ENCODE results near the gene PSMD12.
"Not testable (repeated sequence)": the region's sequence is repeated elsewhere in the genome, so short reads cannot be mapped to it uniquely, and the experiment has no call there.

The PSMD12 gene

DNA sequence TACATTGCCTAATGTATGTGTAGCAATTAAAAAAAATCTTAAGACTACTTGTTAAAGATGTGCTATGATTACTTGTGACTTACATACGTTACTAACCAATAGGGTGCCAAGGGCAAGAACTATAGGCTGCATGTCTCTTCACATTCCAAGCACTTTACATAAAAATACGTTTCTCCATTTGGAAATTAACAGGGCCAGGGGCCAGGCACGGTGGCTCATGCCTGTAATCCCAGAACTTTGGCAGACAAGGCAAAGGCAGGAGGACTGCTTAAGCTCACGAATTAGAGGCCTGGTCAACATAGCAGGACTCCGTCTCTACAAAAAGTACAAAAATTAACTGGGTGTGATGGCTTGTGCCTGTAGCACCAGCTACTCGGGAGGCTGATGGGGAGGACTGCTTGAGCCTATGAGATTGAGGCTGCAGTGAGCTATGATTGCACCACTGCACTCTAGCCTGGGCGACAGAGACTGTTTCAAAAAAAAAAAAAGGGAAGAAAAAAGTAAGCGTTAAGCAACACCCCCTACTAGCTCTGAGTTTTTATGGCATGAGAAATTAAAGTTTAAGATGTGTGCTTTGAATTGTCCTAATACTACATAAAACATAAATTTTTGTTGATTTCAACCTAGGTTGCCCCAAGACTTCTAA, 12.3 kb downstream of the PSMD12 start:
- H3K4me1 ChIP-seq (ENCODE audit: control insufficient read depth, insufficient read depth, low read length, poor library complexity, severe bottlenecking), result no peaks in the 10 kb centered on the region
- WGBS, 2 experiments (ENCODE audit: insufficient coverage in 2 of 2), result 84 to 88% methylated on average over 4 to 5 of the region's 8 CpGs

DNA sequence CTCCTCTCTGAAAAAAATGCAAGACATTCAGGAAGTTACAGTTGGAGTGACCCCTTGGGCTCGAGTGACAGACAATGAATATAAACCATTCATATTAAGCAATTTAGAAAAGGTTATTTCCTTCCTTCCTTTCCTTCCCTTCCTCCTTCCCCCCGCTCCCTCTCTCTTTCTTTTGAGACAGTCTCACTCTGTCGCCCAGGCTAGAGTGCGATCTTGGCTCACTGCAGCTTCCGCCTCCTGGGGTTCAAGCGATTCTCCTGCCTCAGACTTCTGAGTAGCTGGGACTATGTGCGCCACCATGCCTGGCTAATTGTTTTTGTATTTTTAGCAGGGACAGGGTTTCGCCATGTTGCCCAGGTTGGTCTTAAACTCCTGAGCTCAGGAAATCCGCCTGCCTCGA, 13.2 kb downstream of the PSMD12 start:
- 91 to 93% methylated on average over 8 of the region's 10 CpGs for WGBS, 2 experiments (ENCODE audit: insufficient coverage in 2 of 2)
- H3K9me3 ChIP-seq (ENCODE audit: control insufficient read depth, low read length), result no peaks in the 10 kb centered on the region
- no peak overlapping the region for H3K27ac ChIP-seq (ENCODE audit: low read depth, low read length, severe bottlenecking)
- H3K4me1 ChIP-seq (ENCODE audit: control insufficient read depth, insufficient read depth, low read length, poor library complexity, severe bottlenecking), result no peaks in the 10 kb centered on the region
- no peak overlapping the region for H3K4me3 ChIP-seq (ENCODE audit: extremely low read depth, insufficient read depth, low read length, poor library complexity, severe bottlenecking)
- H3K36me3 ChIP-seq (ENCODE audit: control insufficient read depth, insufficient read depth, low read length), result peaks cover 89% of the 10 kb centered on the region

More for the DNA sequence above, 12.3 kb downstream of the PSMD12 start:
- H3K4me3 ChIP-seq (ENCODE audit: extremely low read depth, insufficient read depth, low read length, poor library complexity, severe bottlenecking), result no peak overlapping the region
- H3K36me3 ChIP-seq (ENCODE audit: control insufficient read depth, insufficient read depth, low read length), result peaks cover 87% of the 10 kb centered on the region
- H3K9me3 ChIP-seq (ENCODE audit: control insufficient read depth, low read length), result no peaks in the 10 kb centered on the region
- H3K27ac ChIP-seq (ENCODE audit: low read depth, low read length, severe bottlenecking), result no peak overlapping the region

DNA sequence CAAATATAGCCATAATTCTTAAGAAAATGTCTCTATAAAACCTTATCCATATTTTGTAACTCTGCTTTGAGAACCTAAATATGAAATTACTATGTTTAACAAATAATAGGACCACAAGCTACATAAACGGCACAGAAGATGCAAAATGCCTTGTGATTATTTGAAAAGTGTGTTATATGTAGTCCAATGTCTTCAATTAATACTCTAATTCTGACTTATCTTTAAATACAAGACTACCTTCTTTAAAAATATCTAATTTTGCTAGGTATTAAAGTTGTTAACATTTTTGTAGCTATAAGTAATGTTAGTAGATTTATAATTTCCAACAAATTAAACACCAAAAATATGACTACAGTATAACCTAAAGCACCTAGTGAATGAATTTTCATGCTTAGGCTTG, 17.0 kb downstream of the PSMD12 start:
- no CpG with 5 or more reads among the region's 1 CpG for WGBS, 2 experiments (ENCODE audit: insufficient coverage in 2 of 2)
- Histone ChIP-seq H3K4me3 (ENCODE audit: extremely low read depth, insufficient read depth, low read length, poor library complexity, severe bottlenecking) (no peak overlapping the region), H3K27ac (ENCODE audit: low read depth, low read length, severe bottlenecking) (no peak overlapping the region), H3K36me3 (ENCODE audit: control insufficient read depth, insufficient read depth, low read length) (peaks cover 89% of the 10 kb centered on the region), H3K4me1 (ENCODE audit: control insufficient read depth, insufficient read depth, low read length, poor library complexity, severe bottlenecking) (no peaks in the 10 kb centered on the region), H3K9me3 (ENCODE audit: control insufficient read depth, low read length) (no peaks in the 10 kb centered on the region)

DNA sequence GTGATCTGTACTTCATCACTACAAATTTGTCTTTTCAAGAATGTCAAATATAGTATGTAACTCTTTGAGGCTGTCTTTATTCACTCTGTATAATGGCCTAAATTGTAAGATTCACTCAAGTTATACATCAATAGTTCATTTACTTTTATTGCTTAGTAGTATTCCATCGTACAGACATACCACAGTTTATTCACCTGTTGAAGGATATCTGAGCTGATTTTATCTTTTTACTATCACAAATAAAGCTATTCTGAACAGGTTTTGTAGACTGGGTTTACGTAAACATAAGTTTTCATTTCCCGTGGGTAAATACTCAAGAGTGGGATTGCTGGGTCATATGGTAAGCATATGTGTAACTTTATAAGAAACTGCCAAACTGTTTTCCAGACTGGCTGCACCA, 18.6 kb downstream of the PSMD12 start:
- Histone ChIP-seq H3K4me1 (ENCODE audit: control insufficient read depth, insufficient read depth, low read length, poor library complexity, severe bottlenecking) (no peaks in the 10 kb centered on the region), H3K9me3 (ENCODE audit: control insufficient read depth, low read length) (no peaks in the 10 kb centered on the region), H3K36me3 (ENCODE audit: control insufficient read depth, insufficient read depth, low read length) (peaks cover 88% of the 10 kb centered on the region), H3K4me3 (ENCODE audit: extremely low read depth, insufficient read depth, low read length, poor library complexity, severe bottlenecking) (no peak overlapping the region), H3K27ac (ENCODE audit: low read depth, low read length, severe bottlenecking) (no peak overlapping the region)
- no CpG with 5 or more reads among the region's 3 CpGs for WGBS, 2 experiments (ENCODE audit: insufficient coverage in 2 of 2)

DNA sequence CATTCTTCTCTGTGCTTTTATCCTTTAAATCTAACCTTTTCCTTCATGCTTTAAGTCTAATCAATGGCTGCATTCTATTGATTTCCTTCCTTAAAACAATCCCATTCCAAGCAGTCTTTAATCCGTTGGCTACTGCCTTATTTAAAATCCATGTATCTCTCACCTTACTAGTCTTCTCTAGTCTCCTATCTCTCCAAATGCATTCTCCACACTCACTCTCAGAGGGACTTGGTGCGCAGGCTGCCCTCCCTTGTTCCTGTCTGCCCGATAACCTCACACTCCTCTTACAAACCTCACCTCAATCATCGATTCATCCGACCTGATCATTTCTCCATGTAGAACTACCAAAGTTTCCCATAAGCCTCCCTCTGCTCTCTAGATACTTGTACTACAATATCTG, 23.1 kb downstream of the PSMD12 start:
- no peaks in the 10 kb centered on the region for H3K4me1 ChIP-seq (ENCODE audit: control insufficient read depth, insufficient read depth, low read length, poor library complexity, severe bottlenecking)
- H3K27ac ChIP-seq (ENCODE audit: low read depth, low read length, severe bottlenecking), result no peak overlapping the region
- no peak overlapping the region for H3K4me3 ChIP-seq (ENCODE audit: extremely low read depth, insufficient read depth, low read length, poor library complexity, severe bottlenecking)
- peaks cover 88% of the 10 kb centered on the region for H3K36me3 ChIP-seq (ENCODE audit: control insufficient read depth, insufficient read depth, low read length)
- no peaks in the 10 kb centered on the region for H3K9me3 ChIP-seq (ENCODE audit: control insufficient read depth, low read length)
- 93 to 99% methylated on average over 5 of the region's 5 CpGs for WGBS, 2 experiments (ENCODE audit: insufficient coverage in 2 of 2)

DNA sequence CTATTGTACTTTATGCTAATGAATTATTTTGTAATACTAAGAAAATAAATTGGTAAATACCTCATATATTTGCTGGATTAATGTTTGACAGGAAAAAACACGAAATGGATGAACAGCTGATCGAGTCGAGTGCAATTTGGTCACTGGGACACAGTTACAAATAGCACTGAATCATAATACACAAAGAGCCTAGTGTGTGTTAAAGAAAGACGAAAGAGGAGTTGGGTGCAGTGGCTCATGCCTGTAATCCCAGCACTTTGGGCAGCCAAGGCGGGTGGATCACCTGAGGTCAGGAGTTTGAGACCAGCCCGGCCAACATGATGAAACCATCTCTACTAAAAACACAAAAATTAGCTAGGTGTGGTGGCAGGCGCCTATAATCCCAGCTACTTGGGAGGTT, 28.0 kb downstream of the PSMD12 start:
- not testable (repeated sequence) for H3K4me1 ChIP-seq (ENCODE audit: control insufficient read depth, insufficient read depth, low read length, poor library complexity, severe bottlenecking); H3K9me3 ChIP-seq (ENCODE audit: control insufficient read depth, low read length); H3K27ac ChIP-seq (ENCODE audit: low read depth, low read length, severe bottlenecking); H3K4me3 ChIP-seq (ENCODE audit: extremely low read depth, insufficient read depth, low read length, poor library complexity, severe bottlenecking)
- 96 to 100% methylated on average over 1 to 5 of the region's 7 CpGs for WGBS, 2 experiments (ENCODE audit: insufficient coverage in 2 of 2)
- H3K36me3 ChIP-seq (ENCODE audit: control insufficient read depth, insufficient read depth, low read length), result peaks cover 52% of the 10 kb centered on the region

DNA sequence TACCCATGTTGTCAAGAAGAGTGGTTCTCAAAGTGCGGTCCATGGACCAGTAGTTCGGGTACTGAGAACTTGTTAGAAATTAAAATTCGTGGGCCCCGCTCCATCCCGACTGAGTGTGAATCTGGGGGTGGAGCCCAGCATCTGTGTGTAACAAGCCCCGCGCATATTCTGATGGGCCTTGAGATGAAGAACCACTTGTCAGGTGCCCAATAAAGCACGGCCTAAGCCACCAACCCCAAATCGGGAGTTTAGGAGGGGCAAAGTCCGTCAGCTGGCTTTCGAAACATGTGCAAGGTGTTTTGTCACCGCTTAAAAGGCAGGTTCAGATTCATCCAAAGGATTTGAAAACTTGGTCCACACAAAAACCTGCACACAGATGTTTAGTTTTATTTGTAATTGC, 29.5 kb downstream of the PSMD12 start:
- Histone ChIP-seq H3K4me3 (ENCODE audit: extremely low read depth, insufficient read depth, low read length, poor library complexity, severe bottlenecking) (no peak overlapping the region), H3K9me3 (ENCODE audit: control insufficient read depth, low read length) (no peaks in the 10 kb centered on the region), H3K27ac (ENCODE audit: low read depth, low read length, severe bottlenecking) (no peak overlapping the region), H3K36me3 (ENCODE audit: control insufficient read depth, insufficient read depth, low read length) (peaks cover 40% of the 10 kb centered on the region), H3K4me1 (ENCODE audit: control insufficient read depth, insufficient read depth, low read length, poor library complexity, severe bottlenecking) (no peaks in the 10 kb centered on the region)
- 83 to 99% methylated on average over 7 to 12 of the region's 12 CpGs for WGBS, 2 experiments (ENCODE audit: insufficient coverage in 2 of 2)

DNA sequence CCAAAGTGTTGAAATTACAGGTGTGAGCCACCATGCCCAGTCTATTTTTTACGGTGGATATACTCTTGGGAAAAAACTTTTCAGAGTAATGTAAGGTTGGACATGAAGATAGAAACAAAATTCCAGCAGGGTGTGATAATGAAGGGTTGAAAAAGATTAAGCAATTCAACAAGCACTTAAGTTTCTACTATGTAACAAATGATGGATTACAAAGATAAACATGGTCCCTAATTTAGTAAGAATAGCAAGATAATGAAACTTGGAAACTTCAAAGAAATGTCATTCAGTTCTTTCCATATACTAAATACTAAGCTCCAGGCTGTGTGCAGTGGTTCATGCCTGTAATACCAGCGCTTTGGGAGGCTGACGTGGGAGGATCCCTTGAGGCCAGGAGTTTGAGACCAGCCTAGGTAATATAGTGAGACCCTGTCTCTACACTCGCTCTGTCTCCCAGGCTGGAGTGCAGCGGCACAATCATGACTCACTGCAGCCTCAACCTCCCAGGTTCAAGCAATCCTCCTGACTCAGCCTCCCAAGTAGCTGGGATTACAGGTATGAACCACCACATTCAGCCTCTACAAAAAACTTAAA, 31.0 kb downstream of the PSMD12 start:
- Histone ChIP-seq H3K36me3 (ENCODE audit: control insufficient read depth, insufficient read depth, low read length) (peaks cover 26% of the 10 kb centered on the region), H3K27ac (ENCODE audit: low read depth, low read length, severe bottlenecking) (no peak overlapping the region), H3K9me3 (ENCODE audit: control insufficient read depth, low read length) (no peaks in the 10 kb centered on the region), H3K4me3 (ENCODE audit: extremely low read depth, insufficient read depth, low read length, poor library complexity, severe bottlenecking) (no peak overlapping the region), H3K4me1 (ENCODE audit: control insufficient read depth, insufficient read depth, low read length, poor library complexity, severe bottlenecking) (no peaks in the 10 kb centered on the region)
- WGBS, 2 experiments (ENCODE audit: insufficient coverage in 2 of 2), result 78 to 88% methylated on average over 3 to 5 of the region's 5 CpGs

DNA sequence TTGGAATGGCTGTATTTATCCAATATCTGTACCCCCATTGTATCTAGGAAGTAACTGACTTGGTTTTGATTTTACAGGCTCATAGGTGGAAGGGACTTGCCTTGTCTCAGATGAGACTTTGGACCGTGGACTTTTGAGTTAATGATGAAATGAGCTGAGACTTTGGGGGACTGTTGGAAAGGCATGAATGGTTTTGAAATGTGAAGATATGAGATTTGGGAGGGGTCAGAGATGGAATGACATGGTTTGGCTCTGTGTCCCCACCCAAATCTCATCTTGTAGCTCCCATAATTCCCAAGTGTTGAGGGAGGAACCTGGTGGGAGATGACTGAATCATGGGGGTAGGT, 34.2 kb downstream of the PSMD12 start:
- not testable (repeated sequence) for H3K27ac ChIP-seq (ENCODE audit: low read depth, low read length, severe bottlenecking); H3K9me3 ChIP-seq (ENCODE audit: control insufficient read depth, low read length); H3K4me1 ChIP-seq (ENCODE audit: control insufficient read depth, insufficient read depth, low read length, poor library complexity, severe bottlenecking); H3K36me3 ChIP-seq (ENCODE audit: control insufficient read depth, insufficient read depth, low read length); H3K4me3 ChIP-seq (ENCODE audit: extremely low read depth, insufficient read depth, low read length, poor library complexity, severe bottlenecking)
- 100% methylated on average over 1 of the region's 1 CpG for WGBS, 2 experiments (ENCODE audit: insufficient coverage in 2 of 2)

DNA sequence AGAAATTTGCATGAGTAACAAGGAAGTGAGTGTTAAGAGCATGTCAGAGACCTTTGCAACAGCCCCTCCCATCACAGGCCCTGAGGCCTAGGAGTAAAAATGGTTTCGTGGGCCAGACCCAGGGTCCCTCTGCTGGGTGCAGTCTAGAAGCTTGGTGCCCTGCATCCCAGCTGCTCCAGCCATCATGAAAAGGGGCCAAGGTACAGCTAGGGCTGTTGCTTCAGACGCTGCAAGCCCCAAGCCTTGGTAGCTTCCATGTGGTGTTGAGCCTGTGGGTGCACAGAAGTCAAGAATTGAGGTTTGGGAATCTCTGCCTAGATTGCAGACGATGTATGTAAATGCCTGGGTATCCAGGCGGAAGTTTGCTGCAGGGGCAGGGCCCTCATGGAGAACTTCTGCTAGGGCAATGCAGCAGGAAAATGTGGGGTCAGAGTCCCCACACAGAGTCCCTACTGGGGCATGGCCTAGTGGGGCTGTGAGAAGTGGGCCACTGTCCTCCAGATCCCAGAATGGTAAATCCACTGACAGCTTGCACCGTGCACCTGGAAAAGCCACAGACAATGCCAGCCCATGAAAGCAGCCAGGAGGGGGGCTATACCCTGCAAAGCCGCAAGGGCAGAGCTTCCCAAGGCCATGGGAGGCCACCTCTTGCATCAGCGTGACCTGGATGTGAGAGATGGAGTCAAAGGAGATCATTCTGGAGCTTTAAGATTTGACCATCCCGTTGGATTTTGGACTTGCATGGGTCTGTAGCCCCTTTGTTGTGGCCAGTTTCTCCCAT, 34.8 kb downstream of the PSMD12 start:
- H3K27ac ChIP-seq (ENCODE audit: low read depth, low read length, severe bottlenecking); H3K4me1 ChIP-seq (ENCODE audit: control insufficient read depth, insufficient read depth, low read length, poor library complexity, severe bottlenecking); H3K36me3 ChIP-seq (ENCODE audit: control insufficient read depth, insufficient read depth, low read length); H3K9me3 ChIP-seq (ENCODE audit: control insufficient read depth, low read length); H3K4me3 ChIP-seq (ENCODE audit: extremely low read depth, insufficient read depth, low read length, poor library complexity, severe bottlenecking): not testable (repeated sequence)
- 86 to 89% methylated on average over 7 to 8 of the region's 8 CpGs for WGBS, 2 experiments (ENCODE audit: insufficient coverage in 2 of 2)

DNA sequence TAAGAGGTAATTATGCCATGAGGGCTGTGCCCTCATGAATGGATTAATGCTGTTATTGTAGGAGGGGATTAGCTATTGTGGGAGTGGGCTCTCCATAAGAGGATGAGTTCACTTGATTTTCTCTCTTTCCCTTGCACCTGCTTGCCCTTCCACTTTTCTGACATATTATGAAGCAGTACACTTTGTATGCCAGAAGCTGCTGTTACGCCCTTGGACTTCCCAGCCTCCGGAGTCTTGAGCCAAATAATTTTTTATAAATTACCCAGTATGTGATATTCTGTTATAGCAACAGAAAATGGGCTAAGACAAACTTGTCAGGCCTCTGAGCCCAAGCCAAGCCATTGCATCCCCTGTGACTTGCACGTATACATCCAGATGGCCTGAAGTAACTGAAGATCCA, 38.4 kb downstream of the PSMD12 start:
- 80 to 100% methylated on average over 1 of the region's 3 CpGs for WGBS, 2 experiments (ENCODE audit: insufficient coverage in 2 of 2)
- H3K36me3 ChIP-seq (ENCODE audit: control insufficient read depth, insufficient read depth, low read length), result no peaks in the 10 kb centered on the region

More for the DNA sequence above, 38.4 kb downstream of the PSMD12 start:
- H3K4me1 ChIP-seq (ENCODE audit: control insufficient read depth, insufficient read depth, low read length, poor library complexity, severe bottlenecking), result no peaks in the 10 kb centered on the region
- H3K9me3 ChIP-seq (ENCODE audit: control insufficient read depth, low read length), result peaks cover 4% of the 10 kb centered on the region
- no peak overlapping the region for H3K4me3 ChIP-seq (ENCODE audit: extremely low read depth, insufficient read depth, low read length, poor library complexity, severe bottlenecking)
- no peak overlapping the region for H3K27ac ChIP-seq (ENCODE audit: low read depth, low read length, severe bottlenecking)
